CD4-positive, alpha-beta T cell (primary cell): ENCODE data around the gene NUP62. TPM values are rescaled to one million over a fixed set of nuclear protein-coding genes. Genes with fewer than 3 reads are reported as not detected.

ENCODE experiments used
- ATAC-seq: fragments of 200-7000 bp; cut with Tn5 transposase; one replicate; pipeline ENCODE4 v1.10.0; 2022; ENCODE audit warnings: mild to moderate bottlenecking; ENCODE audit not compliant: poor library complexity
- CTCF ChIA-PET: fragments of 350-600 bp; sonication (Branson Sonifier 250); formaldehyde crosslinking; loops from one replicate; lab custom pipeline; 2021; ENCODE audit warnings: antibody characterized with exemption, inconsistent platforms; lab: Charles Lee
- POLR2A ChIA-PET: fragments of 350-600 bp; sonication (Branson Sonifier 250); formaldehyde crosslinking; loops from one replicate; lab custom pipeline; 2021; ENCODE audit warnings: antibody characterized with exemption, inconsistent platforms; lab: Charles Lee
- DNase-seq, 14 experiments: peaks; one replicate each; pipeline ENCODE4 v3.0.0-alpha.2; 2013 to 2020; ENCODE audit warnings: mixed read lengths in 2 of 14
- H3K27ac ChIP-seq, 2 donors: one replicate each; pipeline versions ENCODE4 v1.5.1 to v1.7.0; 2013; ENCODE audit warnings: low read length in 2 of 2, low read depth in 1 of 2, mild to moderate bottlenecking in 1 of 2
- H3K27me3 ChIP-seq, 2 experiments: 1 replicate in 1 of 2; 2 replicates in 1 of 2; pipeline versions ENCODE4 v1.6.1 to v1.7.0; 2013; ENCODE audit warnings: low read length in 2 of 2, control low read depth in 1 of 2, mild to moderate bottlenecking in 1 of 2, moderate library complexity in 1 of 2; ENCODE audit not compliant: insufficient read depth in 2 of 2, control insufficient read depth in 1 of 2
- H3K36me3 ChIP-seq: one replicate; pipeline ENCODE4 v1.6.1; 2013; ENCODE audit warnings: low read length, control low read depth; ENCODE audit not compliant: insufficient read depth
- H3K4me1 ChIP-seq: one replicate; pipeline ENCODE4 v1.6.1; 2013; ENCODE audit warnings: low read length, control low read depth; ENCODE audit not compliant: insufficient read depth
- H3K4me3 ChIP-seq: one replicate; pipeline ENCODE4 v1.5.1; 2013; ENCODE audit warnings: mild to moderate bottlenecking, low read length, moderate library complexity
- H3K9me3 ChIP-seq, 2 experiments: 1 replicate in 1 of 2; 2 replicates in 1 of 2; pipeline versions ENCODE4 v1.6.1 to v1.7.0; 2013; ENCODE audit warnings: low read length in 2 of 2, mild to moderate bottlenecking in 2 of 2, control low read depth in 1 of 2, moderate library complexity in 1 of 2; ENCODE audit not compliant: control insufficient read depth in 1 of 2, insufficient read depth in 1 of 2
- H3K27ac Mint-ChIP-seq: one replicate; pipeline ENCODE4 v1.8.0; 2020; ENCODE audit warnings: mixed read lengths
- H3K27me3 Mint-ChIP-seq: one replicate; pipeline ENCODE4 v1.8.0; 2021; ENCODE audit warnings: mixed read lengths
- H3K36me3 Mint-ChIP-seq: one replicate; pipeline ENCODE4 v1.8.0; 2021; ENCODE audit warnings: low read depth, mixed read lengths
- H3K4me1 Mint-ChIP-seq: one replicate; pipeline ENCODE4 v1.8.0; 2021; ENCODE audit warnings: low read depth, mixed read lengths
- H3K4me3 Mint-ChIP-seq: one replicate; pipeline ENCODE4 v1.8.0; 2020; ENCODE audit warnings: mild to moderate bottlenecking, mixed read lengths
- H3K9me3 Mint-ChIP-seq: one replicate; pipeline ENCODE4 v1.8.0; 2020; ENCODE audit warnings: mixed read lengths
- intact Hi-C, 2 experiments: fragments of 100-400 bp; cut with DNase I in 1 of 2; cut with micrococcal nuclease in 1 of 2; formaldehyde crosslinking; loops; one replicate each; pipeline versions ENCODE4 v1.15.1 to v1.9.0; 2023 to 2025; cut with DNase I, micrococcal nuclease
- total RNA-seq, 174 experiments: library from RNA in 2 of 174; stranded (reverse) in 2 of 174; gene quantifications; one replicate each; pipeline ENCODE4 v1.2.3 and lab custom pipeline; 2021 to 2026
- TF ChIP-seq, protein P1 (sequence below): fragments of 200-600 bp; IDR thresholded peaks from one replicate; pipeline ENCODE4 v1.8.0; 2022; ENCODE audit warnings: antibody characterized with exemption, mild to moderate bottlenecking

NUP62 gene
- total RNA-seq, 2 experiments from 2014 or later, result 19.2 to 21.7 TPM

GRCh38 chr19:49871349-49871985 is 57.8 kb downstream of the NUP62 start:
- Histone ChIP-seq H3K27me3 (no peaks in the 10 kb centered on the region), H3K9me3 (peaks cover 0 to 7% of the 10 kb centered on the region in 2 experiments), H3K4me1 (peaks cover 60% of the 10 kb centered on the region), H3K4me3 (no peak overlapping the region), H3K36me3 (peaks cover 4% of the 10 kb centered on the region), H3K27ac (no peak overlapping the region)
- DNase-seq (no peak), ATAC-seq (no peak)
- TF ChIP-seq, protein P1, sequence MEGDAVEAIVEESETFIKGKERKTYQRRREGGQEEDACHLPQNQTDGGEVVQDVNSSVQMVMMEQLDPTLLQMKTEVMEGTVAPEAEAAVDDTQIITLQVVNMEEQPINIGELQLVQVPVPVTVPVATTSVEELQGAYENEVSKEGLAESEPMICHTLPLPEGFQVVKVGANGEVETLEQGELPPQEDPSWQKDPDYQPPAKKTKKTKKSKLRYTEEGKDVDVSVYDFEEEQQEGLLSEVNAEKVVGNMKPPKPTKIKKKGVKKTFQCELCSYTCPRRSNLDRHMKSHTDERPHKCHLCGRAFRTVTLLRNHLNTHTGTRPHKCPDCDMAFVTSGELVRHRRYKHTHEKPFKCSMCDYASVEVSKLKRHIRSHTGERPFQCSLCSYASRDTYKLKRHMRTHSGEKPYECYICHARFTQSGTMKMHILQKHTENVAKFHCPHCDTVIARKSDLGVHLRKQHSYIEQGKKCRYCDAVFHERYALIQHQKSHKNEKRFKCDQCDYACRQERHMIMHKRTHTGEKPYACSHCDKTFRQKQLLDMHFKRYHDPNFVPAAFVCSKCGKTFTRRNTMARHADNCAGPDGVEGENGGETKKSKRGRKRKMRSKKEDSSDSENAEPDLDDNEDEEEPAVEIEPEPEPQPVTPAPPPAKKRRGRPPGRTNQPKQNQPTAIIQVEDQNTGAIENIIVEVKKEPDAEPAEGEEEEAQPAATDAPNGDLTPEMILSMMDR, result no peak
- peak overlapping the region; percentile 78 for H3K4me3 Mint-ChIP-seq
- CTCF ChIA-PET, result no interaction called here
- H3K9me3 Mint-ChIP-seq, result no peaks in the 10 kb centered on the region
- peak overlapping the region; percentile 40 for H3K27ac Mint-ChIP-seq
- POLR2A ChIA-PET, result no interaction called here
- H3K36me3 Mint-ChIP-seq, result peaks cover 7% of the 10 kb centered on the region
- no peaks in the 10 kb centered on the region for H3K27me3 Mint-ChIP-seq
- intact Hi-C loops, result loop anchor here in 1 of 2 experiments (10.0 kb wide), 1 partner anchor 1237 kb away; the partner anchor contains the start of gene DBP
- peaks cover 31% of the 10 kb centered on the region for H3K4me1 Mint-ChIP-seq

DNA sequence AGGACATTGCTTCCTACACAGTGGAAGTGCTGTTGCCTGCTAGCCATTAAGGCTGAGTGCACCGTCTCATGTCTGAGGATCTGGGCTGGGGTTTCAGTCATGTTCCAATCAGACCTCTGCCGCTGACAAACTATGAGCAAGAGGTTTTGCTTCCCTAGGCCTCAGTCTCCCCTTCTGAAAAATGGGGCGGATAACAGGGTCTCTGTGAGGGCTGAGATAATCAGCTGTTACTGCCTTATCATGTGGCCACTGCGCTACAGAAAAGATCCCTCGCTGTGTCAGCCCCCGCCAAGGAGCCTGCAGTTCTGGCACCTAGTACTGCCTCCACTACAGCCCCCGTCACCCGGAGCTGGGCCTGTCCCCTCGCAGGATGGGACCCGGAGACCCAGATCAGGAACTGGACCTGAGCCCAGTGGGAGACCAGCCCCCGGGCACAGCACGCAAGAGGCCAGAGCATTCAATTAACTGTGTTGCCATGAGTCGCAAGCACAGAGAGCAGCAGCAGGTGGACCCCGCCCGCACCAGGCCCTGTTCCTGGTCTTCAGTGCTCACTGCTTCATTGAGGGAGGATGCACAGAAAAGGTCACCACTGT is 58.9 kb downstream of the NUP62 start:
- ATAC-seq (no peak), DNase-seq (no peak)
- POLR2A ChIA-PET, result interaction anchor here (0.9 to 4.4 kb wide), 3 partner anchors 15 to 57 kb away, joined by 3 to 75 read pairs (median 14); partner anchors contain the start of genes FUZ and PTOV1
- H3K9me3 Mint-ChIP-seq, result no peaks in the 10 kb centered on the region
- intact Hi-C loops, result loop anchor here in 1 of 2 experiments (10.0 kb wide), 1 partner anchor 1236 kb away; the partner anchor contains the start of gene DBP
- H3K9me3 ChIP-seq, result peaks cover 0 to 7% of the 10 kb centered on the region in 2 experiments
- TF ChIP-seq, protein P1, result no peak
- CTCF ChIA-PET, result no interaction called here
- H3K4me1 ChIP-seq, result peaks cover 64% of the 10 kb centered on the region
- H3K27me3 Mint-ChIP-seq, result no peaks in the 10 kb centered on the region
- H3K4me3 Mint-ChIP-seq, result peak overlapping the region; percentile 78
- H3K36me3 ChIP-seq, result peaks cover 4% of the 10 kb centered on the region
- peaks cover 36% of the 10 kb centered on the region for H3K4me1 Mint-ChIP-seq
- H3K27ac ChIP-seq, result peak overlapping the region; percentile 68 to 76
- peaks cover 17% of the 10 kb centered on the region for H3K36me3 Mint-ChIP-seq
- H3K4me3 ChIP-seq, result peak overlapping the region; percentile 61
- H3K27me3 ChIP-seq, result no peaks in the 10 kb centered on the region
- no peak overlapping the region for H3K27ac Mint-ChIP-seq

DNA sequence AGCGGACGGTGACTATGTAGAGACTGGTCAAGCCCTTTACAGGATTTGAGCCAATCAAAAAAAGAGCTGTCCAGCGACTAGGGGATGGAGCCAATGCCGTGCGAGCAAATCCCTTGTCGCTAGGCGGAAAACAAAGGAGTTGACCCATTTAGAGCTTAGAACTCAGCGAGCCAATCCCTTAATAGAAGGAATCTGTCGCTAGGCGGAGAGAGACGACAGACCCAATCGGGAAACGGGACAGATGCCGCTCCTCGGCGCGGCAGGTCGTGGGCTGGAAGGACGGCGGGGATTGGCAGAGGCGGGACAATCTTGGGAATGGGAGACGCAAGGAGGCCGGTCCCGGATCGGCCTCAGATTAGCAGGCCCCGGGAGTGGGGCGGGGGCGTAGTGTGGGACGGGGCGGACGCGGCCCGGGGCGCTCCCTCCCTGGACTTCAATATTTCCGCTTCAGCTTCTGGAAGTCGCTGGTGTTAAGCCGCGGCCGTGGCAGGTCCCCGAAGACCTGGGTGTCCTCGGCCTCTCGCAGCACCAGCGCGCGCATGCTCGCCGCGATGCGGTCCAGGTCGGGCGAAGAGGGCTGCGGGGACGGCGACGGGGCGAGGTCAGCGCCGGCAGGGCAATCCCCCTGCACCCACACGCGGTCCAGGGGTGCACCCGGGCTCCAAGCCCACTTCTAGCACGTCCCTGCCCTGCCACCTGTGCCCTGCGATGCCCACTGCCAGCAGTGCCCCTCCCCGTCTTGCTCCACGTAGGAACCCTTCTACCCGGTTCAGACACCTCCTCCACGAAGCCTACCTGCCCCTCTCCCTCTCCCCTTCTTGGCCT is 59.6 kb downstream of the NUP62 start:
- H3K27ac ChIP-seq, result peak overlapping the region; percentile 68 to 76
- intact Hi-C loops, result loop anchor here (2.0 to 10.0 kb wide), 3 partner anchors 19 to 1235 kb away; partner anchors contain the start of genes DBP (in 1 of the 2) and PTOV1 (in 1 of the 2)
- peaks cover 9% of the 10 kb centered on the region for H3K36me3 ChIP-seq
- no peaks in the 10 kb centered on the region for H3K9me3 Mint-ChIP-seq
- H3K4me1 ChIP-seq, result peaks cover 67% of the 10 kb centered on the region
- DNase-seq, result peak; percentile 78 to 98 (median 86)
- no peaks in the 10 kb centered on the region for H3K27me3 ChIP-seq
- H3K36me3 Mint-ChIP-seq, result peaks cover 24% of the 10 kb centered on the region
- peaks cover 35% of the 10 kb centered on the region for H3K4me1 Mint-ChIP-seq
- POLR2A ChIA-PET, result interaction anchor here (0.6 to 5.2 kb wide), 19 partner anchors 7 to 876 kb away, joined by 3 to 75 read pairs (median 4); partner anchors contain the start of genes AKT1S1, AP2A1, ATF5 and FUZ
- H3K4me3 Mint-ChIP-seq, result peak overlapping the region; percentile 78
- peak overlapping the region; percentile 61 for H3K4me3 ChIP-seq
- TF ChIP-seq, protein P1, result no peak
- no peak overlapping the region for H3K27ac Mint-ChIP-seq
- no peaks in the 10 kb centered on the region for H3K27me3 Mint-ChIP-seq
- ATAC-seq, result peak; percentile 77
- CTCF ChIA-PET, result interaction anchor here (1.0 kb wide), 2 partner anchors 19 to 152 kb away, joined by 4 read pairs; partner anchors contain the start of gene PTOV1
- peaks cover 0 to 7% of the 10 kb centered on the region in 2 experiments for H3K9me3 ChIP-seq
